ENCODE measurements around the gene TNF.

DNA sequence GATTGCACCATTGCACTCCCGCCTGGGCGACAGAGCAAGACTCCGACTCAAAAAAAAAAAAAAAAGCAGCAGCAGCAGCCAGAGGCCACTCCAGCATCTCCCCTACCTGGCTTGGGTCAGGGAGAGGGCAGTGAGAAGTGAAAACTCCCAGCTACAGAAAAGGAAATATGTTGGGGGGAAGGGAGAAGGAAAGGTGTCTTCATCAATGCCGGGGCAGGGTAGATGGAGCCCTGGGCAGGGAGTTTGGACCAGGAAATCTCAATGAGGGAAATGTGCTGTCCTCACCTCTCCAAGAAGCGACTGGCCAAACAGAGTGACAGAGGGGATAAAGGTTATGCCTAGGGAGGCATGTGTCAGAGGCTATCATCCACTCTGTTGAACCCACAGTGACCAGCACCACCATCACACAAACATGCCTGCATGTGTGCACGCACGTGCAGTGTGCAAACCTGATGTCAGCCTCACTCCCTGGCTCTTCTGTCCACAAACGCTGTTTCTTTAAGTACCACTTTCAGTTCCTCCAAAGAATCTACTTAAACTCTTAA lies 38.8 kb downstream of the TNF start:
- TF ChIP-seq POLR2AphosphoS5 (IDR thresholded peaks at IDR 0.05) (no peak), POLR2A (IDR thresholded peaks at IDR 0.05) (no peak)
